Limb (tissue), 2 donors: ENCODE data around the gene PKNOX2.

Experiments
- DNase-seq, 2 donors: peaks; one replicate each; pipeline ENCODE4 v3.0.0-alpha.2; 2016; ENCODE audit errors: extremely low spot score in 2 of 2

The PKNOX2 gene

GRCh38 chr11:125306476-125306875, 141.9 kb downstream of the PKNOX2 start:
- no peak for DNase-seq

- no peak for DNase-seq
Measured at GRCh38 chr11:125308246-125308645, 143.7 kb downstream of the PKNOX2 start.

- no peak for DNase-seq
Measured at GRCh38 chr11:125312391-125312790, 147.8 kb downstream of the PKNOX2 start.

- DNase-seq, result no peak
Measured at GRCh38 chr11:125312812-125313211, 148.3 kb downstream of the PKNOX2 start.

GRCh38 chr11:125313271-125314219, 149.0 kb downstream of the PKNOX2 start:
- DNase-seq, result no peak

- no peak for DNase-seq
Measured at GRCh38 chr11:125314276-125315078, 149.9 kb downstream of the PKNOX2 start.

GRCh38 chr11:125315079-125315740, 150.7 kb downstream of the PKNOX2 start:
- DNase-seq, result peak in 1 of 2 donors; percentile 70

- no peak for DNase-seq
Measured at GRCh38 chr11:125317416-125317815, 152.9 kb downstream of the PKNOX2 start.

GRCh38 chr11:125319649-125320048, 155.1 kb downstream of the PKNOX2 start:
- no peak for DNase-seq

GRCh38 chr11:125320347-125321076, 156.0 kb downstream of the PKNOX2 start:
- no peak for DNase-seq

GRCh38 chr11:125322289-125322688, 157.7 kb downstream of the PKNOX2 start:
- peak in 1 of 2 donors; percentile 24 for DNase-seq

- no peak for DNase-seq
Measured at GRCh38 chr11:125325196-125325595, 160.6 kb downstream of the PKNOX2 start.

GRCh38 chr11:125326126-125326525, 161.6 kb downstream of the PKNOX2 start:
- no peak for DNase-seq

- DNase-seq, result peak in 1 of 2 donors; percentile 26
Measured at GRCh38 chr11:125327518-125328224, 163.1 kb downstream of the PKNOX2 start.

- DNase-seq, result no peak
Measured at GRCh38 chr11:125328225-125328580, 163.7 kb downstream of the PKNOX2 start.

- DNase-seq, result no peak
Measured at GRCh38 chr11:125329786-125330185, 165.2 kb downstream of the PKNOX2 start.

- no peak for DNase-seq
Measured at GRCh38 chr11:125330462-125331325, 166.1 kb downstream of the PKNOX2 start.

GRCh38 chr11:125331357-125332035, 166.9 kb downstream of the PKNOX2 start:
- no peak for DNase-seq

GRCh38 chr11:125332821-125333220, 168.3 kb downstream of the PKNOX2 start:
- no peak for DNase-seq
